Chondrocyte (in vitro differentiated cells): ENCODE data around the gene RAB11FIP4. TPM values are rescaled to one million over a fixed set of nuclear protein-coding genes. Genes with fewer than 3 reads are reported as not detected.
"Not testable (repeated sequence)": the region's sequence is repeated elsewhere in the genome, so short reads cannot be mapped to it uniquely, and the experiment has no call there.

ENCODE experiments used
- DNase-seq: peaks from one replicate; pipeline ENCODE4 v3.0.0; 2021; ENCODE audit warnings: mixed read lengths, low spot score
- H3K27ac Mint-ChIP-seq: one replicate; pipeline ENCODE4 v1.8.0; 2021; ENCODE audit warnings: mild to moderate bottlenecking, moderate library complexity, mixed read lengths; ENCODE audit not compliant: unreplicated experiment
- H3K27me3 Mint-ChIP-seq: 2 replicates; pipeline ENCODE4 v1.8.0; 2021; ENCODE audit warnings: low read depth, mixed read lengths
- H3K36me3 Mint-ChIP-seq: 2 replicates; pipeline ENCODE4 v1.8.0; 2021; ENCODE audit warnings: low read depth, mixed read lengths
- H3K4me1 Mint-ChIP-seq: 2 replicates; pipeline ENCODE4 v1.8.0; 2021; ENCODE audit warnings: low read depth, mild to moderate bottlenecking, mixed read lengths
- H3K4me3 Mint-ChIP-seq: one replicate; pipeline ENCODE4 v1.8.0; 2021; ENCODE audit warnings: mild to moderate bottlenecking, moderate library complexity, mixed read lengths; ENCODE audit not compliant: unreplicated experiment
- H3K9me3 Mint-ChIP-seq: 2 replicates; pipeline ENCODE4 v1.8.0; 2021; ENCODE audit warnings: low read depth, mixed read lengths
- CTCF ChIP-seq: fragments of 200-600 bp; sonication (generic); IDR thresholded peaks from 2 replicates; pipeline ENCODE4 v1.5.0; 2021; ENCODE audit warnings: antibody characterized with exemption, mild to moderate bottlenecking, moderate library complexity
- total RNA-seq: library from RNA; stranded (reverse); gene quantifications from 3 replicates; pipeline ENCODE4 v1.2.1, GENCODE V29; 2021

RAB11FIP4 gene
- total RNA-seq, 1 donor from 2014 or later: 0.30 TPM

GRCh38 chr17:31437720-31438400 lies 46.4 kb downstream of the RAB11FIP4 start:
- peaks cover 24% of the 10 kb centered on the region for H3K27me3 Mint-ChIP-seq
- TF ChIP-seq CTCF: no peak
- no peak for DNase-seq
- no peaks in the 10 kb centered on the region for H3K36me3 Mint-ChIP-seq
- no peak overlapping the region for H3K4me3 Mint-ChIP-seq
- H3K27ac Mint-ChIP-seq: no peak overlapping the region
- no peaks in the 10 kb centered on the region for H3K9me3 Mint-ChIP-seq
- peaks cover 3% of the 10 kb centered on the region for H3K4me1 Mint-ChIP-seq

- Mint-ChIP-seq H3K27ac (no peak overlapping the region), H3K4me3 (no peak overlapping the region), H3K27me3 (peaks cover 15% of the 10 kb centered on the region), H3K4me1 (peaks cover 17% of the 10 kb centered on the region), H3K9me3 (no peaks in the 10 kb centered on the region), H3K36me3 (no peaks in the 10 kb centered on the region)
- DNase-seq: no peak
- TF ChIP-seq CTCF: no peak
Observed at GRCh38 chr17:31439716-31440115, 48.2 kb downstream of the RAB11FIP4 start.

GRCh38 chr17:31442276-31442675 lies 50.8 kb downstream of the RAB11FIP4 start:
- TF ChIP-seq CTCF: no peak

GRCh38 chr17:31442856-31443255 lies 51.4 kb downstream of the RAB11FIP4 start:
- Mint-ChIP-seq H3K27me3 (peaks cover 12% of the 10 kb centered on the region), H3K4me1 (peaks cover 14% of the 10 kb centered on the region)
- H3K27ac Mint-ChIP-seq, H3K4me3 Mint-ChIP-seq, H3K9me3 Mint-ChIP-seq, H3K36me3 Mint-ChIP-seq, DNase-seq: not testable (repeated sequence)

More at GRCh38 chr17:31442276-31442675, 50.8 kb downstream of the RAB11FIP4 start:
- Mint-ChIP-seq H3K9me3 (no peaks in the 10 kb centered on the region), H3K36me3 (no peaks in the 10 kb centered on the region), H3K4me1 (peaks cover 16% of the 10 kb centered on the region), H3K27me3 (peaks cover 13% of the 10 kb centered on the region), H3K27ac (no peak overlapping the region), H3K4me3 (no peak overlapping the region)
- no peak for DNase-seq

- Mint-ChIP-seq H3K4me3 (no peak overlapping the region), H3K27ac (no peak overlapping the region), H3K36me3 (no peaks in the 10 kb centered on the region), H3K9me3 (no peaks in the 10 kb centered on the region), H3K4me1 (peaks cover 14% of the 10 kb centered on the region), H3K27me3 (peaks cover 10% of the 10 kb centered on the region)
- TF ChIP-seq CTCF: no peak
- DNase-seq: no peak
Observed at GRCh38 chr17:31443386-31443785, 51.9 kb downstream of the RAB11FIP4 start.

- Mint-ChIP-seq H3K36me3 (no peaks in the 10 kb centered on the region), H3K4me3 (no peak overlapping the region), H3K4me1 (peaks cover 14% of the 10 kb centered on the region), H3K27me3 (peaks cover 6% of the 10 kb centered on the region), H3K27ac (no peak overlapping the region), H3K9me3 (no peaks in the 10 kb centered on the region)
- no peak for TF ChIP-seq CTCF
- DNase-seq: no peak
Observed at GRCh38 chr17:31444026-31444425, 52.6 kb downstream of the RAB11FIP4 start.
